GM18951 (cell line): Measurements from ENCODE around the gene NME2.
"Not testable (repeated sequence)": the region's sequence is repeated elsewhere in the genome, so short reads cannot be mapped to it uniquely, and the experiment has no call there.

Source experiments
- POLR2A ChIP-seq: IDR thresholded peaks from 4 replicates; pipeline ENCODE4 v1.6.1; 2011; ENCODE audit warnings: mild to moderate bottlenecking; ENCODE audit not compliant: insufficient read length, insufficient read depth; ENCODE audit errors: extremely low read depth
- in situ Hi-C: fragments of 300-500 bp; cut with MboI; formaldehyde crosslinking; loops from one replicate; pipeline ENCODE4 v1.12.0; 2022; ENCODE audit warnings: low sequenced_read_pairs, mixed read lengths, inconsistent platforms; ENCODE audit not compliant: unreplicated experiment

Gene NME2

DNA sequence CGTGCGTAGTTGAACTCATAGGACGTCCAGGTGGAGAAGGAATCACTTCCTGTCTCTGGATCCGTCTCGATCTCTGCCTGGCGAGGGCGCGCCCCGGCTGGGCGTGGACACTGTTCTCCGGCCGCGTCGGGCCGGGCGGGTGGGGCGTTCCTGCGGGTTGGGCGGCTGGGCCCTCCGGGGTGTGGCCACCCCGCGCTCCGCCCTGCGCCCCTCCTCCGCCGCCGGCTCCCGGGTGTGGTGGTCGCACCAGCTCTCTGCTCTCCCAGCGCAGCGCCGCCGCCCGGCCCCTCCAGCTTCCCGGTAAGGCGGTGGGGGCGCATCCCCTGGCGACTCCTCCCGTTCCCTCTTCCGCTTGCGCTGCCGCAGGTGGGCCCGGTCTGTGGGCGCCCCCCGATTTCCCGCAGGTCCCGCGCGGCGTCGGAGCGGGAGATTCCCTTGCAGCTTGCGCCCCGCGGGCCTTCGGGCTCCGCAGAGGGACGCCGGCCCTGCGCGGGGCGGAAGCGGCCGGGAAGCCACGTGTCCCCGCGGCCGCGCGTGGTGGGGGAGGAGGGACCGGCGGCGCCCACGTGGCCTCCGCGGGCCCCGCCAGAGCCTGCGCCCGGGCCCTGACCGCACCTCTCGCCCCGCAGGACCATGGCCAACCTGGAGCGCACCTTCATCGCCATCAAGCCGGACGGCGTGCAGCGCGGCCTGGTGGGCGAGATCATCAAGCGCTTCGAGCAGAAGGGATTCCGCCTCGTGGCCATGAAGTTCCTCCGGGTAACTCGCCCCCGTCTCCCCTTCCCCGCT, at the start of gene NME2:
Gene NME2 (plus strand): TSS at position 214 of the 789 bp plus-strand sequence. CDS start 420 bp downstream, at position 634.
- in situ Hi-C loops: no loop called here

DNA sequence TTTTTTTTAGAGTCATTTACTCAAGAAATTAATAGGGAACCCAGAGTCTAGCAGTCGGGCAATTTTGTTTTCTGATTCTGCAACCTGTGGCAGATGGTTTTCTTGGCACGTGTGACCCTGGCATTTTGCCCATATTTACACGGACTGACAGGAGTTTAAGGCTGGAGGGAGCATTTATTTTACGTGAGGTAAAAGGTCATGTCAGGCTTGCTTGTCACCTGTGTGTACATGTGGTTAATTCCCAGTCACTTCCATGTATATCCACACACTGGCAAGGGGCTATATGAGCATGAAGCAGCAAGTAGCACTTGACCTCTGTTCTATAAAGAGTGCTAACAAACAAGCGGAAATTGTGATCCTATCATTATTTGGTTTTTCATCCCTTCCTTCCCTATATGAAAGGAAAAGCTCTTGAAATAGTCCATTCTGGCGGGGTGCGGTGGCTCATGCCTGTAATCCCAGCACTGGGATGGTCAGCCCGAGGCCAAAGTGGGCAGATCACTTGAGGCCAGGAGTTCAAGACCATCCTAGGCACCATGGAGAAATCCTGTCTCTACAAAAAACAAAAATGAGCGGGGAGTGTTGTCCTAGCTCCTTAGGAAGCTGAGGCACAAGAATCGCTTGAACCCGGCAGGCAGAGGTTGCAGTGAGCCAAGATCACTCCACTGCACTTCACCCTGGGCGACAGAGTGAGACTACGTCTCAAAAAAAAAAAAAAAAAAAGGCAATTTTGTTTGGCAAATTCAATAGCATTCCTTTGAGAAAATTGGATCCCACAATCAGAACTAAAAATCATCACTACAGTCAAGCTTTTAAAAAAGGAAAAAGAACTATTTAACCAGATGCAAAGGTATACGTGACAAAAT, 47.6 kb upstream of the NME2 start:
- no peak for TF ChIP-seq POLR2A
- in situ Hi-C loops: no loop called here

More for the DNA sequence above, at the start of gene NME2:
- peak; percentile 78 for TF ChIP-seq POLR2A

DNA sequence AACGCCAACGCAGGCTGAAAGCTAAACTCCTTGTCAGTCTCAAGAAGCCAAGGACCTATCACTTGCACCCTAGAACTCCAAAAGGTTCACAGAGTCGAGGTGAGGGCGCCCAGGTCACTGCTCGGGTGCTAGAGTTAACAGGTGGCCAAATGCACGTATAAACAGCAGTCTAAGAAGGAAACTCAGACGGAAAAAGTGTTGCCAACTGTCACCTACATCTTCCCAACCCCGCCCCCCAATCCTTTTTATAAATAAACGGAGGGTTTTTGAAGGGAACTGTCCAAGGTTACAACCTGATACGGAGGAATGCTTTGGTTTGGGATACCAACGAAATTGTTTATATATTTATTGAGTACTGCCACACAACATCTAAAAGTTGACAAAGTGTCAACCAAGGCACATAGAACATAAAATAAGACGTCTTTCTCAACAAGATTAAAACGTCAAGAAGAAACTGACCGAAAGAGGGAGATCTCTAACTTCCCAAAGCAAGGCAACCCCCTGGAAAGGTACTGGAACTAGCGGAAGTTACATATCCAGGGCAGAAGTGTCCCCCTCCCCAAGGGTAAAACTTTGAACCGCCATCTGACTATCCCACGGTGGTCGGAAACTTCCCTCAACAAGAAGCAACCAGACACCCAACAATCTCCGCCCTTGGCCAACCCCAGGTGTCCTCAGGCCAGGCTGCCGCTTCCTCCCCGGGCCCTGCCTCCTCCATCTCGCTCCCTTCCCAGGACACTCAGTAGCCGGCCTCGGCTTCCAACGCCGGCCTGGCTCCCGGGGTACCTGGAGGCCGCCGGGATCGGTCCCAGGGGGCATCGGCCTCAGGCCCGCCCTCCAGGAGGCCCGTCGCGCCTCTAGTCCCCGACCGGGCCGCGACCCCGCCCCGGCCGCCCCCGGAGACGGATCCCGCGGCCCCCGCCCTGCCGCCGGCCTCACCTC, 46.5 kb upstream of the NME2 start:
- in situ Hi-C loops: no loop called here
- TF ChIP-seq POLR2A: no peak

DNA sequence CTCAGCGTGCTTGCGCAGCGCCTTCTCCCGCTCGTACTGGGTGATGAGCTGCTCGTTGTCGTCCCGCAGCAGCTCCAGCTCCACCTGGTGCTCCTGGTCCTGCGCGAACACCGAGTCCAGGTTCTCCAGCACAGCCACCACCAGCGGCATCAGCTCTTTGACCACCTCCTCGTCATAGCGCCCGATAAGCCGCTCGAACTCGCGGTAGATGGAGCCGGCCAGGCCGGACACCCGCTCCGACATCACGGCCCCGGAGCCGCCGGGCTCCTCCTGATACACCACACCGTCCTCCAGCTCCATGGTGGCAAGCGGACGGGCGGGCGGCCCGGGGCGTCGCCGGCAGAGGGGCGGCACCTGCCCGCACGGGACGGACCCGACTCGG, 45.9 kb upstream of the NME2 start:
- no peak for TF ChIP-seq POLR2A
- in situ Hi-C loops: no loop called here

DNA sequence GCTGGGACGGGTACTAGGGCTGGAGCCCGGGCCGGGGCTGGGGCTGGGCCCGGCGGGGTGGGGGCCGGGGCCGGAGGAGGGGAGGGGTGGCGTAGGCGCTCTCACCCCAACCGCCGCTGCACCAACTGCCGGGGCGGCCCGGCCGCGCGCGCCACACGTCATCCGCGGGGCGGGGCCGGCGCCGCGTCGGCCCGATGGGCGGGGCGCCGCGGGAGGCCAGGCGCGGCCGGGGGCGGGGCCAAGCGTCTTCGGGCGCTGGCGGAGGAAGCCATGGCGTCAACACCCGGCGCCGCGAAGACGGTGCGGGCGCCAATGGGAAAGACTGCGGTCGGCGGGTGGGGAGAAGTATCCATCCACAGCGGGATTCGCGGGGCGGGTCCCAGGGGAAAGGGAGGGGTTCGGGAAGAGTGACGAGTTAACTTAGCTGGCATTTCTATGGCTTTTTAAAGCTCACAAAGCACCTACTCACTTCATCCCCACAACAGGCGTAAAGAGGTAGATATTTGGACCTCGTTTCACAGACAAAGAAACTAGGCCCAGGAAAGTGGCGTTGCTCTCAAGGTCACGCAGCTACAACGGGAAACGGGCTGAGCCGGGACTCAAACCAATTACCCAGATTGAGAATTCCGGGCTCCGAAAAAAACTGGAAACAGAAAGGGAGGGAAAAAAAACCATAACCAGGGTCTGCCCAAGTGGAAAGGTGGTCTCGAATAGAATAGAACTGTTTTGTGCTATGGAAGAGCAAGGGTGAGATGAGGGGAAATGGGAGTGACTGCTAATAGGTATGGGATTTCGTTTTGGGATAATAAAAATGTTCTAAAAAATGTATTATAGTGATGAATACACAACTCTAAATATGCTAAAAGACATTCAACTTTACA, 45.2 kb upstream of the NME2 start, which contains the start of gene SPAG9:
Gene SPAG9 (minus strand): TSS at position 130 of the 881 bp plus-strand sequence. CDS start 212 bp downstream, outside the sequence.
- TF ChIP-seq POLR2A: peak; percentile 79
- in situ Hi-C loops: no loop called here

DNA sequence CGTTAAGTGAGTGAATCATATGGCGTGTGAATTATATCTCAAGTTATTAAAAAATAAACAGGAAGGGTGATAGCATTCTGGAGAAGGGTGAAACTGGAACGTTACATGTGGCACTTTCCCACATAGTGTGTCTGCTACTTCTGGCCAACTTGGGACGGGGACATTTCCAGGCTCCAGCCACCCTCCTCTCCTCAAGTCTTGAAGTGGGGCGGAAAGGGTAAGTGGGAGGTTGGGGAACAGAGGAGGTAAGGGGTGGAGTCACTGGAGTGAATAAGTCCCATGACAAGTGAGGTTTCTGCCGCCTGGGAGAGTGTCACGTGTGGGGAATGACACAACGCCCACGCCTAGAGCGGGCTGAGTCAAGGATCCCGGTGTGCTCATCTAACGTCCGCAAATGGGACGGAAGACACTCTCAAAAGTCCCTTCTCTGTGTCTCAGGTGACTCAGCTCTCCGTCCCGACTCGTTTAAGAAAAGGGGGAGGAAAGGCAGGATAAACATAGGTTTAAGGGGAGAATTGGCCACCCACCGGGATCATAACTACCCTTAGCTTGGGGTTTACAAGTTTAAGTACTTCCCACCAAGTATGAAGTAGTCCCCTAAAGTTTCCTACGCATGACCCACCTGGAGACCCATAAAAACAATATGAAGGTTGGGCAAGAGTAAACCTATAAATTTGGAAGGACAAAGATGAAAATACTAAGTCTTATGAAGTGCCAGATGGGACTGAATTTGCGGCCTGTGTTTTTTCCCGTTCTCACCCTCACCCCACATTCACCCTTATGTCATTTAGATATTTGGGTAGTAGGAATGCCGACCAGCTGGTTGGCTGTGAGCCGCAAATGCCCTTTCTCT, 44.4 kb upstream of the NME2 start:
- TF ChIP-seq POLR2A: peak; percentile 57
- in situ Hi-C loops: no loop called here

DNA sequence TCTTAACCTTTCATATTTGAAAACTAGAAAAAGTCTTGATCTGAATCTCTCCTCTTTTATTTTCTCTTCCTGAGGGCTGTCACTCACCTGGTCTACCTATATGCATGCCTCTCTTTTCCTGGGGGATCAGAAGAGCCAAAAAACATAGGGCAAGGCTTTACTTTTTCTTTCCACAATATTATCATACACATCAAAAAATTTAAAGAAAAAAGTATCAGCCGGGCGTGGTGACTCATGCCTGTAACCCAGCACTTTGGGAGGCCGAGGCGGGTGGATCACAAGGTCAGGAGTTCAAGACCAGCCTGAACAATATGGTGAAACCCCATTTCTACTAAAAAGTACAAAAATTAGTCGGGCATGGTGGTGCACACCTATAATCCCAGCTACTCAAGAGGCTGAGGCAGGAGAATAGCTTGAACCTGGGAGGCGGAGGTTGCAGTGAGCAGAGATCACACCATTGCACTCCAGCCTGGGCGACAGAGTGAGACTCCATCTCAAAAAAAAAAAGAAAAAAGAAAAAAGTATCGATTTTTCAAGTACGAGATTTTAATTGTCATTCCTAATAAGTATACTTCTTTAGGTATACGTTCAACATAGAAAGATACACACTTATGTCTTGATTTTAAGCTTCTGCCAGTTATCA, 43.6 kb upstream of the NME2 start:
- in situ Hi-C loops: not testable (repeated sequence)

DNA sequence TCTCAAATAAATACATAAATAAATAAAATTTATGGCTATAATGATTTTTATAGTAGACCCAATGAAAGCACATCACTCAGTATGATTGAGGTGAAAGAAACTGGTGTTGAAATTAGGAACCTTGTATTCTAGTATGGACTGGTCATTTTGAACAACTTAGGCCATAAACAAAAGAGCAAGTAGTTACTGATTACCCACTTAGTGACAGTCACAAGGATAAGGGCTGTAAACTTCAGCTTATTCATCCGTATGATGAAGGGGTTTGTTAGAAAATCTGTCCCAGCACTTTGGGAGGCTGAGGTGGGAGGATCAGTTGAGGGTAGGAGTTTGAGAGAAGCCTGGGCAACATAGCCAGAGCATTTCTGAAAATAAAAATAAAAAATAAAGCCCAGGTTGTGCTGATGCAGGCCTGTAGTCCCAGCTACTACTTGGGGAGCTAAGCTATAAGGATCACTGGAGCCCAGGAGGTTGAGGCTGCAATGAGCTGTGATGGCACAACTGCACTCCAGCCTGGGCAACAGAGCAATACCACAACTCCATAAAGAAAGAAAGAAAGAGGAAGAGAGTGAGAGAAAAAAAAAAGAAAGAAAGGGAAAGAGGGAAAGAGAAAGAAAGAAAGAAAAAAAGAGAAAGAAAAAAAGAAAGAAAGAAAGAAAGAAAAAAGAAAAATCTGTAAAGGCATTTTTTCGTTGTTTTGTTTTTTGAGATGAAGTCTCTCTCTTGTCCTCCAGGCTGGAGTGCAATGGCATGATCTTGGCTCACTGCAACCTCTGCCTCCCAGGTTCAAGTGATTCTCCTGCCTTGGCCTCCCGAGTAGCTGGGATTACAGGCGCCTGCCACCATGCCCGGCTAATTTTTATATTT, 41.3 kb upstream of the NME2 start:
- TF ChIP-seq POLR2A: no peak
- in situ Hi-C loops: no loop called here

DNA sequence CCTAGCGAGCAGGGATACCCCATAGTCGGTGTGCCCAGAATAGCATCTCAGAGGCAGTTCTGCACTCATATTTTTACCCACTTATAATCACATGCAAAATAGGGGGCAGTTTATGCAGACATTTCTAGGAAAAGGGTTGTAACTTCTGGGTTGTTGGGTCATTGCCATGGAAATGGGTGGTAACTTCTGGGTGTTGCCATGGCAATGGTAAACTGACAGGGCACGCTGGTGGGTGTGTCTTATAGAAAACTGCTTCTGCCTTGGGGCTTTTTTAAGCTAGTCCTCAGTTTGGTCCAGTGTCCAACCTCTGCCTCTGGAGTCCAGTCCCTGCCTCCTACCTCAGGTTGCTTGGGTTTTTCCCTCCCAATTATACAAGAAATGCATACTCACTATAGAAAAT, 38.1 kb upstream of the NME2 start:
- no peak for TF ChIP-seq POLR2A
- in situ Hi-C loops: no loop called here

DNA sequence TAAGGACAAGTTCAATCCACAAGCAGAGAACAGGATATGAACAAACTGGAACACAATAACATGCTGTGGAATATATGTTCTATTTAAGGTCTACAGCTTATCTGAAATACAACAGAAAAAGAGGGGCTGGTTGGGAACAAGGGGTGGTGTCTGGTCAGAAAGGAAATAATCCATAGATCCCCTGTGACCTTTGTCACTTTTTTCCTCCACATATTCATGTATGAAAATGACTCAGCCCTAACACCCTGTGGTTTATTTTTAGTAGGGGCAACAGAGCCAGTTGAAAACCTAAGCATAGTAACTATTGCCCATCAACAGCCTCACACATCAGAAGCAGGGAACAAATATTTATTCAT, 33.3 kb upstream of the NME2 start:
- no peak for TF ChIP-seq POLR2A
- in situ Hi-C loops: no loop called here
